GM13976 (cell line): ENCODE results near the gene AMIGO1.

Source experiments
- DNase-seq: peaks from one replicate; pipeline ENCODE4 v3.0.0; 2012; ENCODE audit warnings: low spot score
- CTCF ChIP-seq: IDR thresholded peaks from 2 replicates; pipeline ENCODE4 v1.5.1; 2012; ENCODE audit warnings: borderline replicate concordance, mild to moderate bottlenecking; ENCODE audit not compliant: insufficient read depth; ENCODE audit errors: extremely low read depth, missing control alignments, control extremely low read depth
- in situ Hi-C: fragments of 300-500 bp; cut with MboI; formaldehyde crosslinking; loops from one replicate; pipeline ENCODE4 v1.12.0; 2022; ENCODE audit warnings: low sequenced_read_pairs, mixed read lengths, inconsistent platforms; ENCODE audit not compliant: unreplicated experiment

Gene AMIGO1

GRCh38 chr1:109532365-109533136, 23.0 kb upstream of the AMIGO1 start:
- in situ Hi-C loops = loop anchor here (5.0 to 10.0 kb wide), 2 partner anchors 35 to 248 kb away; partner anchors contain the start of gene PSRC1
- peak; percentile 89 for DNase-seq

DNA sequence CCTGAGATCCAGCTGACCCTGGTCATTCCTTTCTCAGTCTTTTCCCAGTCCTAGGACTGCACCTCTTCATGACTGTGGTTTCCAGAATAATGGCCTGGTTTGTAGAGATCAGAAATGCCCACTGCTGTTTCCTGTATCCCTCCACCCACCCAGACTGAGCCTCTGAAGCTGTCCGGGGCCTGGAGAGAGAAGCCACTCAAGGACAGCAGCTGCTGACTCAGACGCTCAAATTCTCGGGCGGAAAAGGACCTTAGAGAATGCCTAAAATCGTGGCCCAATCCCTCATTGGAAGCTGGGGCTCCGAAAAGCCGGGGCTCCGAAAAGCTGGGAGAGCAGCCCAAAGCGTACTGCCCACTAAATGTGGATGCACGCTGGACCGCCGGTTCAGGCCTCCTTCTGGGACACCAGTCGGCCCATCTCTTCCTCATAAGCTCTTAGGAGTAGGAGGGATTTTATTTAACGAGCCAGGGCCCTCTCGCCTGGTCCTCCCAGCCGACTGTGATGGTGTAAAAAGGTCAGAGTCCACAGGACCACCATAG, 22.4 kb upstream of the AMIGO1 start:
- TF ChIP-seq CTCF = no peak
- in situ Hi-C loops = loop anchor here (5.0 to 10.0 kb wide), 2 partner anchors 35 to 247 kb away; partner anchors contain the start of gene PSRC1
- DNase-seq = no peak

More at GRCh38 chr1:109532365-109533136, 23.0 kb upstream of the AMIGO1 start:
- peak; percentile 98 for TF ChIP-seq CTCF

- no peak for TF ChIP-seq CTCF
- DNase-seq = no peak
- in situ Hi-C loops = loop anchor here (5.0 to 10.0 kb wide), 2 partner anchors 34 to 247 kb away; partner anchors contain the start of gene PSRC1
Observed at GRCh38 chr1:109531380-109531779, 21.9 kb upstream of the AMIGO1 start.

GRCh38 chr1:109530457-109531087, 21.0 kb upstream of the AMIGO1 start:
- in situ Hi-C loops = loop anchor here (5.0 to 10.0 kb wide), 2 partner anchors 33 to 246 kb away; partner anchors contain the start of gene PSRC1
- no peak for DNase-seq
- no peak for TF ChIP-seq CTCF

DNA sequence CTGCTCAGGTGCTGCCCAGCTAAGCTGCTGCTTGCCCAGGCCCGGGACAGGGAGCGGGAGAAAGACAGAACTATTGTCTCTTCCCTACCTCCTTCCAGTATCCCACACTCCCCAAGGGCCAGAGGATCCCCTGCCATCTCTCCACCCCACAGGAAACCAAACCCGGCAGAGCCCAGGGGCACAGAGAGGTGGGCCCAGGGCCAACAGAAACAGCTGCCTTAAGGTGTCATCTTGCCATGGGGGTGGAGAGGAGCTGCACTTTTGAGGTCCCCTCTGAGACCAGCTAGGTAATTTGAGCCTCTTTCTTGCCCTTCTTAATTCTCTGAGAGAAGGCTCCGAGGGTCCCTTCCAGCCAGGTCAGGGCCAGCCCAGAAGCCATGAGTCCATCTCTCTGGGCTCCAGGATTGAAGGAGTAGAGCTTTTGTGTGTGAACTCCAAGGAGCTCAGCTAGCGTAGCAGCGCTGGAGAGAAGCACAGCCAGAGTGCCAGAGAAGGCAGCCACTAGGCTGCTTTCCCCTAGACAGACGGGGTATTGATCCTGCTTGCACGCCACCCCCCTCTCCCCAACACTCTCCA, 20.4 kb upstream of the AMIGO1 start:
- in situ Hi-C loops = loop anchor here (5.0 to 10.0 kb wide), 2 partner anchors 33 to 245 kb away; partner anchors contain the start of gene PSRC1
- no peak for TF ChIP-seq CTCF
- DNase-seq = no peak

DNA sequence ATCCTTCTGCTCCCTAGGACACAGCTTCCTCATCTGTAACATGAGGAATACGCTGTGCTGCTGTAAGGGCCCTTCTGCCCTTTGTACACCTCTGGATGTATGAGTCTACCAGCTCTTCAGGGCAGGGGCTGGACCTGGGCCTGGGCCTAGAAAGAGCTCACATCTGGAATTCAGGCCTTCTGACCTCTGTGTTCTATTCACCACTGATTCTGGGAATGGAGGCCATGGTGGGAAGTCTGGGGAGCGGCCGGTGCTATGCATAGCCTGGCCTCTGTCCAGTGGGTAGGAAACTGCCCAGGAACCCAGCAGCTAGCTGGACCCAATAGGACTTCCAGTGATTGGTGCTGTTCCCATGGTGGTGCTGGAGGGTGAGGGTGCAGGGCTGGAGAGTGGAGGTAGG, 19.2 kb upstream of the AMIGO1 start:
- no peak for TF ChIP-seq CTCF
- no peak for DNase-seq
- in situ Hi-C loops = no loop called here
